Measurements from ENCODE around the gene C18orf63. TPM values are rescaled to one million over a fixed set of nuclear protein-coding genes. Genes with fewer than 3 reads are reported as not detected.

The C18orf63 gene
- polyA plus RNA-seq, 1 donor from 2014 or later: not detected

- Histone ChIP-seq H3K27me3 (ENCODE audit: insufficient read depth, low read depth, low read length) (no peaks in the 10 kb centered on the region), H3K4me3 (ENCODE audit: low read length) (no peak overlapping the region), H3K79me2 (replicated peaks; ENCODE audit: insufficient read depth, low read length) (no peaks in the 10 kb centered on the region), H3K9me2 (ENCODE audit: insufficient read depth, low read length) (no peaks in the 10 kb centered on the region), H3K4me2 (ENCODE audit: low read length) (no peak overlapping the region), H3K27ac (ENCODE audit: low read length) (no peak overlapping the region), H3K36me3 (ENCODE audit: insufficient read depth, low read length) (no peaks in the 10 kb centered on the region), H3K9ac (ENCODE audit: low read length) (no peak overlapping the region), H3K9me3 (ENCODE audit: low read length) (no peaks in the 10 kb centered on the region), H4K20me1 (ENCODE audit: insufficient read depth) (no peaks in the 10 kb centered on the region), H3F3A (ENCODE audit: insufficient read depth, low read length, poor library complexity, severe bottlenecking) (no peaks in the 10 kb centered on the region), H2AFZ (ENCODE audit: low read depth, low read length) (no peak overlapping the region)
- TF ChIP-seq EP300 (conservative IDR thresholded peaks at IDR 0.05; ENCODE audit: poor library complexity, severe bottlenecking): no peak
- TF ChIP-seq POLR2AphosphoS5 (IDR thresholded peaks at IDR 0.05): no peak
- TF ChIP-seq CTCF (IDR thresholded peaks at IDR 0.05; ENCODE audit: poor library complexity, severe bottlenecking): no peak
- no peak for TF ChIP-seq RAD21 (conservative IDR thresholded peaks at IDR 0.05)
- TF ChIP-seq SMC3 (conservative IDR thresholded peaks at IDR 0.05; ENCODE audit: poor library complexity): no peak
- TF ChIP-seq TAF1 (IDR thresholded peaks at IDR 0.05; ENCODE audit: low read depth): no peak
- no peak for TF ChIP-seq MXI1 (conservative IDR thresholded peaks at IDR 0.05; ENCODE audit: poor library complexity, severe bottlenecking)
- no peak for TF ChIP-seq EZH2 (IDR thresholded peaks at IDR 0.05; ENCODE audit: borderline replicate concordance, insufficient read depth, low read length, poor library complexity, severe bottlenecking)
- no peak for TF ChIP-seq REST (IDR thresholded peaks at IDR 0.05; ENCODE audit: borderline replicate concordance)
Observed at GRCh38 chr18:74290021-74290420, 25.6 kb upstream of the C18orf63 start.

GRCh38 chr18:74290794-74291471 is 24.7 kb upstream of the C18orf63 start:
- Histone ChIP-seq H3K9me2 (ENCODE audit: insufficient read depth, low read length) (no peaks in the 10 kb centered on the region), H3K36me3 (ENCODE audit: insufficient read depth, low read length) (no peaks in the 10 kb centered on the region), H4K20me1 (ENCODE audit: insufficient read depth) (no peaks in the 10 kb centered on the region), H3K27me3 (ENCODE audit: insufficient read depth, low read depth, low read length) (no peaks in the 10 kb centered on the region), H3K4me3 (ENCODE audit: low read length) (peak overlapping the region; percentile 99), H2AFZ (ENCODE audit: low read depth, low read length) (peak overlapping the region; percentile 99), H3K27ac (ENCODE audit: low read length) (no peak overlapping the region), H3K4me2 (ENCODE audit: low read length) (peak overlapping the region; percentile 60), H3K9ac (ENCODE audit: low read length) (peak overlapping the region; percentile 65), H3K9me3 (ENCODE audit: low read length) (no peaks in the 10 kb centered on the region), H3F3A (ENCODE audit: insufficient read depth, low read length, poor library complexity, severe bottlenecking) (no peaks in the 10 kb centered on the region), H3K79me2 (replicated peaks; ENCODE audit: insufficient read depth, low read length) (no peaks in the 10 kb centered on the region)
- TF ChIP-seq TAF1 (IDR thresholded peaks at IDR 0.05; ENCODE audit: low read depth): no peak
- no peak for TF ChIP-seq CTCF (IDR thresholded peaks at IDR 0.05; ENCODE audit: poor library complexity, severe bottlenecking)
- no peak for TF ChIP-seq POLR2AphosphoS5 (IDR thresholded peaks at IDR 0.05)
- TF ChIP-seq SMC3 (conservative IDR thresholded peaks at IDR 0.05; ENCODE audit: poor library complexity): no peak
- no peak for TF ChIP-seq EZH2 (IDR thresholded peaks at IDR 0.05; ENCODE audit: borderline replicate concordance, insufficient read depth, low read length, poor library complexity, severe bottlenecking)
- no peak for TF ChIP-seq REST (IDR thresholded peaks at IDR 0.05; ENCODE audit: borderline replicate concordance)
- no peak for TF ChIP-seq RAD21 (conservative IDR thresholded peaks at IDR 0.05)
- no peak for TF ChIP-seq EP300 (conservative IDR thresholded peaks at IDR 0.05; ENCODE audit: poor library complexity, severe bottlenecking)

All from neural cell (in vitro differentiated cells).